Measurements from ENCODE around the gene HES7. TPM values are rescaled to one million over a fixed set of nuclear protein-coding genes. Genes with fewer than 3 reads are reported as not detected.

Gene HES7
- total RNA-seq, 1 experiment from 2014 or later = 0.33 TPM

DNA sequence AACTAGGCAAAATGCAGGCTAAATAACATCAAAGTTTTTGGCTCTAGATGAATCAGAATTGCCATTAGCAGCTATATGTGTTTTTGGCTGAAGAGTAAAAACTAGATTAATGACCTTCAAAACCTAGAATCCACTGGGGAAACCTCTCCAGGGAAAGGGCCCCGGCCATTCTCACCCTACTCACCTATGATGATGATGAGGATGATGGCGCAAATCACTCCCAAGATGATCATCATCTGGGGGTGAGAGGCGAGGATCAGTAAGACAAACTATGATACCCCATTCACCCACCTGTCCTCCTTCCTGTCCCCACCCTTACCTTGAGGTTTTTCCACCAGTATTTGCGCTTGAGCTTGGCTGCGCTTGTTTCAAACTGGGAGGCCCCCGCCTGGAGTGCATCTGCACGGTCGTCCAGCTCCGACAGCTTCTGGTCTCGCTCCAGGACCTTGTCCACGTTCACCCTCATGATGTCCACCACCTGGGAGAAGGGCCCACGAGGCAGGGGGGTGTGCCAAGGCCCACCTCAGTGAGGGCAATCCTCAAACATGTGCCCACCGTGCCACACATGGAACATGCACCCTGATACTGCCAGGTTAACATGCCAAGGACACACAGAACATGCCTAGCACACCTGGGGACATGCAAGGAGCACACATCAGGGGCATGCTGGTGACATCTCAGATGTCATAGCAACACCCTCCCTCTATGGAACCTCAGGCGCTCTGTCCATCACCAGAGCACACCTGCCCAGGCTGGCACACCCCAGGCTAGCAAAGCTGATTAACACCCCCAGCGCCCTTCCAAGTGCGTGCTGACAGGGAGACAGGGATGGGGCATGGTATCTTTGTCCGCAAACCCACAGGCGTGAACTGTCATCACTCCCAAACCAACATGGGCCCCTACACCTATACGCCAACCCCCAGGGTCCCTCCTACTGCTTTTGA, 37.7 kb upstream of the HES7 start:
- Histone ChIP-seq H3K18ac (ENCODE audit: insufficient read length, low read depth, low read length) (no peak overlapping the region), H3K14ac (ENCODE audit: insufficient read depth, low read length) (no peak overlapping the region; the same call in 1 of the 2 replicates), H3K9me3 (ENCODE audit: control insufficient read depth, low read depth, low read length) (no peaks in the 10 kb centered on the region), H2BK120ac (ENCODE audit: low read depth, low read length, poor library complexity, severe bottlenecking) (no peak overlapping the region), H4K91ac (ENCODE audit: insufficient read length, low read depth, low read length) (no peak overlapping the region), H3K56ac (ENCODE audit: insufficient read length, low read depth, low read length) (no peak overlapping the region), H2BK12ac (ENCODE audit: insufficient read length, low read depth, low read length) (no peak overlapping the region), H3K27ac (ENCODE audit: insufficient read length, low read depth, low read length) (no peak overlapping the region), H2BK20ac (ENCODE audit: low read depth, low read length, poor library complexity, severe bottlenecking) (no peak overlapping the region), H2BK5ac (ENCODE audit: insufficient read length, low read length) (no peak overlapping the region), H2AK5ac (ENCODE audit: insufficient read length, low read length) (no peak overlapping the region), H4K5ac (ENCODE audit: insufficient read length, low read depth, low read length) (no peak overlapping the region), H3K4ac (ENCODE audit: low read depth, low read length) (no peak overlapping the region), H3K79me1 (ENCODE audit: insufficient read depth, low read depth, low read length, poor library complexity, severe bottlenecking) (no peaks in the 10 kb centered on the region), H2AFZ (ENCODE audit: low read length) (no peak overlapping the region), H3K79me2 (ENCODE audit: insufficient read depth, low read length) (no peaks in the 10 kb centered on the region), H2BK15ac (ENCODE audit: low read depth, low read length) (no peak overlapping the region), H3K23me2 (ENCODE audit: insufficient read length, low read depth, low read length, poor library complexity, severe bottlenecking) (peaks cover 17% of the 10 kb centered on the region), H3K9ac (ENCODE audit: extremely low read depth, insufficient read length, low read length) (peak overlapping the region; percentile 63), H3K4me1 (ENCODE audit: insufficient read depth, low read length) (peaks cover 3% of the 10 kb centered on the region; the same call in 1 of the 2 replicates), H3K27me3 (ENCODE audit: insufficient read depth, low read length) (no peaks in the 10 kb centered on the region), H3K4me2 (ENCODE audit: insufficient read depth, insufficient read length, low read length) (peak overlapping the region; percentile 58), H3T11ph (ENCODE audit: low read length) (no peak overlapping the region), H4K20me1 (ENCODE audit: control insufficient read depth, insufficient read depth, insufficient read length) (no peaks in the 10 kb centered on the region), H3K23ac (ENCODE audit: insufficient read length, low read depth, low read length) (no peak overlapping the region), H4K8ac (replicated peaks; ENCODE audit: insufficient read length, low read depth, low read length) (no peak overlapping the region)
- Mint-ChIP-seq H3K9me3 (no peaks in the 10 kb centered on the region), H3K27ac (peak overlapping the region in 1 of 3 experiments; percentile 66; a peak in 4 of 7 replicates), H3K27me3 (ENCODE audit: low read depth) (no peaks in the 10 kb centered on the region), H3K4me1 (peaks cover 36 to 39% of the 10 kb centered on the region in 2 experiments), H3K4me3 (peak overlapping the region; percentile 81 to 86), H3K36me3 (ENCODE audit: insufficient read depth in 1 of 3, low read depth in 3 of 3) (peaks cover 10 to 26% (median 22%) of the 10 kb centered on the region in 3 experiments)
- no CpG with 5 or more reads among the region's 19 CpGs for WGBS (ENCODE audit: extremely low coverage, insufficient read length, low lambda C conversion rate)
- no peak for TF ChIP-seq CTCF (conservative IDR thresholded peaks at IDR 0.05)
- DNase-seq = peak; percentile 35

Measured in H9 (cell line).